Stimulated activated naive CD8-positive, alpha-beta T cell treated with anti-CD3 and anti-CD28 coated beads, Interleukin-15, Interleukin-2, amounts not matched to agents 100 U/mL and 50 U/mL, for 24 hours (primary cell): ENCODE data around the gene MSTN.

ENCODE experiments used
- ATAC-seq: fragments of 150-1000 bp; cut with Tn5 transposase; one replicate; pipeline ENCODE4 v1.10.0; 2021
- DNase-seq: peaks from one replicate; pipeline ENCODE4 v3.0.0; 2021

MSTN gene

DNA sequence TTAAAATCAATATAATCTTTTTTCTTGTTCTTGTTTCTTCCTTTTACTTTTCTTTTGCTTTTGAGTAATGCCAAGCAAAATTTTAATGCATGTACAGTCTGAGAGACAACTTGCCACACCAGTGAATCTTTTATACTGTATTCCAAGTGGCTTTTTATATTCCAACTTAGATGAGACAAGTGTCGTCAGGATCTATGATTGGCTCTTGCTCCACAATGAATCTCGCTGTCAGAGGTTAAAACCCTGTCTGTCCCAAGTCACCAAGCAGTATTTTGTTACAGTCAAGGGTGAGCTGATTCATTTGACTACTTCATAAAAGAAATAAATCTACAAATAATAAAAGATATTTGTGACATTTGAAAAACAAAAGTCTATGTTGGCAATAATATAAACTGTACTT is at the start of gene MSTN:
TSS of gene MSTN (minus strand) at position 129 of the 400 bp plus-strand sequence. CDS start 133 bp downstream, outside the sequence.
- no peak for DNase-seq
- ATAC-seq, result no peak

DNA sequence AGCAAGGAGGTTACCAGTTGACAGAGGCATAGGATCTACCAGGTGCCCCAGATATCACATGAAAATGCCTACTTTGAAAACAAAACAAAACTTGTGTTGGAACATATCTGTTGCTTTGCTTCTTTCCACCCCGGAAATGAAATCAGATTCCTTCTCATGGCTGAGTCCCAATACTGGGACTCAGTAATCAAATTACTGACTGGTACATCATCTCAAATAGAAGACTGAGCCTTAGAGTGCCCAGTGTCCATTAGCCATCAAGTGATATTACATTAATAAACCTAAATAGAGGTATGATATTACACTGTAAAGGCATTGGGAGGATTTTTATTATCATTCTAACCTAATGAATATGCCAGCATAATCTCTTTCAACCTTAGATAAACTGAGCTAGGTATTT is 48.6 kb upstream of the MSTN start:
- ATAC-seq (no peak), DNase-seq (no peak)

DNA sequence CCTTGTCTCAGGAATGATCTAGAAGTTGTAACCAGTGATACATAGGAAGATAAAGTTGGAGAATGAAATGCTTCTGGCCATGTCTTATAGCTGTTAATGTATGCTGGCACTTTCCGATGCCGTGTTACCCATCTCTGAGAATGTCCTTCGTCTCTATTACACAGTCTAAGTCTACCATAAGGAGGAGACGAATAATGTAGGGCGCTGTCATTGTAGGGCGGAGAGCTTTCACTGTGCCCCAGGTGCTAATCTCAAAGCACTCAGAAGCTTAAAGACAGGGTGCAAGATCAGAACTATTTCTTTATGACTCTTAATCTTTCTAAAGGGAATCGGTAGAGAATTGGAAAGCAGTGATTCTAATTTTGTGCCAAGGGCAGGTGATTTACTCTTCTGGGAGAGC is 48.2 kb upstream of the MSTN start:
- no peak for DNase-seq

DNA sequence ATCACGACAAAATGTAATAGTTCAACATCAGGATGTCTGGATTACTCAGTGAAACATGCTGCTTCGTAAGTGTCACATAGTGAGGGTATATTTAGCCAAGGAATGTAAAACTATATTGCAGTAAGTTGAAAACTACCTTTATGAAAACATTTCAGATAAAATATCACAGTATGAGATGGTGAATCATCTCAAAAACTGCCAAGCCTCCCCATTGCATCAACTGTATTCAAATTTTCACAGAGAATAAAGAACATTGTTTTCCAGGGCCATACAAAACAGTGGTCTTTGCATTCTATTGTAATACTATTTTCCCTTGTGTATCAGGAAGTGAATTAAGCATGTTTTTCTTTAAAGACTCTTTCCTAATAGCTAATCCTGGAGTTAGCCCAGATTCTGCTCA is 47.6 kb upstream of the MSTN start:
- no peak for ATAC-seq
- no peak for DNase-seq

More for the DNA sequence above, 48.2 kb upstream of the MSTN start:
- no peak for ATAC-seq

DNA sequence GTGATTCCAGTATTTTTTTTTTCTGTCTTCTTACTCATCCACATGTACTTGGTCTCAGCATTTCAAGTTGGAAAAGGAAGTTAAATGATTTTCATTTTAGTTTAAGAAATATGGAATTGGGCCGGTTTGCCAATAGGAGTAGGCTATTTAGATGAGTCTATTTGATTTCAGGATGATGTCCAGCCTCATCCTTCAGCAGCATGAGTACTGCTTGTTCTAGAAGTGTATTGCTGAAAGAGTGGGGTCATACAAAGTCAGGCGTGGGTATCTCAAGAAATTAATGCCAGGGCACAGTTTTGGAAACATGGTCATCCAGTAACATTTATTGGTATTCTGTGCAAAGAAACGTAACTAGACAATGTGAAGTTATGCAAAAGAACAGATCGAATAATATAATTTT is 44.9 kb upstream of the MSTN start:
- DNase-seq, result no peak
- no peak for ATAC-seq

DNA sequence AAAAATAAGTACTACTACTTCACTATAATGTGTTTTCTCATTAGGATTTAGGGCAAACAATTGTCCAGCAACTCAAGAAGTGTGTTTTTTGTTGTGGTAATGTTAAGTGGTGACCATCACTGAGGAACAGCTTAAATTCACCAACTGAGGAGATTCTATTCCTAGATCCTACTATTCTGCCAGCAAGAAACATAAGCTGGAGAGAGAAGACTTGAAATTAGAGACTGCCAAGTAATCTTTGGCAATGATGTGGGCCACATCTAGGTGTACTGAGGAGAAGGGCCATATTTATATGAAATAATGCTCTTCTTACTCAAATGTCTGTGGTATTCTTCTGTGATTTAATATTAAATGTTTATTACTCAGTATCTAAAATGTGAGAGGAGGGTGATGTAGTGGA is 44.3 kb upstream of the MSTN start:
- DNase-seq, result no peak
- no peak for ATAC-seq

DNA sequence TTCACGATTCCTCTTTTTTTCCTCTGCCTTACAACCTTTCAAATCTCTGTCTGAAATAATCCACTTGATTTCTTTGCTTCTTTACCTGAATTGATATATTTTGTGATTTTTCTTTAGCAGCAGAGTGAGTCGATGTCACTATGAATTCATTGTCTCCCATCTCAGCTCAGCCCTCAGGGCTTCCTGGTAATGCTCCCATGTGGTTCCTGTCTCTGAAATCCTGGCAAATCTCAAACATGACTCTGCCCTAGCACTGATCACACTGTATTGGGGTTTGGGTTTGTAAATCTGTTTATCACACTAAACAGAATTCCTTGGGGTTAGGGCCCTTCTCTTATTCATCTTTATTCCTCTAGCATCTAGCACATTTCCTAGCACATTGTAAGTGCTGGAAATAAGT is 43.0 kb upstream of the MSTN start:
- ATAC-seq (no peak), DNase-seq (no peak)

DNA sequence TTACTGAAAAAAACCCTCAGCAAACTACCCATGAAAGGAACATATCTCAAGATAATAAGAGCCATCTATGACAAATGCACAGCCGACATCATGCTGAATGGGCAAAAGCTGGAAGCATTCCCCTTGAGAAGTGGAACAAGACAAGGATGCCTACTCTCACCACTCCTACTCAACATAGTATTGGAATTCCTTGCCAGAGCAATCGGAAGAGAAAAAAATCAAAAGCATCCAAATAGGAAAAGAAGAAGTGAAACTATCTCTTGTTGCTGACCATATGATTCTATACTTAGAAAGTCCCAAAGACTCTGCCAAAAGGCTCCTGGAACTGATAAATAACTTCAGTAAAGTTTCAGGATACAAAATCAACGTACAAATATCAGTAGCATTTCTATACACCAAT is 40.6 kb upstream of the MSTN start:
- ATAC-seq (no peak), DNase-seq (no peak)

DNA sequence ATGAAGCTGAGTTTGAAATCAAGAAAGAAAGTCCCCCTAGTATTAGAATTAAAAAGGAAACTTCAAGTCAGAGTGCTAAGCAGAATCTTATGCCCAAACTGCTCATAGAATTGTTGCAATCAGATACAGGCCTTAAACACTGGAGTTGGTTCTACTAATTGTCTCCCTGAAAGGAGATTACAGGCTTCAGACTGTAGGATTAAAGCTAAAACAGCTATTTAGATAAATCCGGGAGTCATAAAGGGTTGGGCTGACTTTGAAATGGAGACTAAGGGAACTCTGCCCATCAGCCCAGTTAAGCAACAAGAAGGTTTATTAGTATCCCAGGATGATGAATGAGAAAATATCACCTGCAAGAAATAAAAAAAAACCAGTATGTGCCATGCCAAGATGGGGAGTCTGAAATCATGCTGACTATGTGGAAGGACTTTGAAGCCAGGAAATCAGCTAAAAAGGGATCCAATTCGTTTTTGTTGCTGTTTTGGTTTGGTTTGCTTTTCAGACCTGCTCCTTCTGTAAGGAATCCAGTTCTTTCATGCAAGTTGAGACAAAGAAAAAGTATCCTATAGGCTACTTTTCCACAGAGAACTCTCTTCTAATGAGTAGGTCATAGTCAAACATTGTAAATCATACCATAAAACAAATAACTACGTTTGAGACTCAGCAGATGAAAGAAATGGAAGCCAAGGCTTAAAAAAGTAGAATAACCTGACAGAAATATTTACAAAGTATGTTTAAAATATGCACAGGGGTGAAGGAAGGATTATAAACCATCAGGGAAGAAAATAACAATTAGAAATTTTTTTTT is 37.6 kb upstream of the MSTN start:
- ATAC-seq (no peak), DNase-seq (no peak)

DNA sequence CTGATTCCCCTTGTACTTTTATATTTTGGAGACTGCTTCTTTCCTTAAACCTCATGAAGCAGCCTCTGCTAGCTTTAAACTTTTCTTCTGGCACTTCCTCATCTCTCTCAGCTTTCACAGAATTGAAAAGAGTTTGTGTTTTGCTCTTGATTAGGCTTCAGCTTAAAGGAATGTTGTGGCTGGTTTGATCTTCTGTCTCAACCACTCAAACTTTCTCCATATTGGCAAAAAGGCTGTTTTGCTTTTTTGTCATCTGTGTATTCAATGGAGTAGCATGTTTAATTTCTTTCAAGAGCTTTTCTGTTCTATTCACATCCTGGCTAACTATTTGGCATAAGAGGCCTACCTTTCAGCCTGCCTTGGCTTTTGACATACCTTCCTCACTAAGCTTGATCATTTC is 36.3 kb upstream of the MSTN start:
- no peak for DNase-seq
- no peak for ATAC-seq

DNA sequence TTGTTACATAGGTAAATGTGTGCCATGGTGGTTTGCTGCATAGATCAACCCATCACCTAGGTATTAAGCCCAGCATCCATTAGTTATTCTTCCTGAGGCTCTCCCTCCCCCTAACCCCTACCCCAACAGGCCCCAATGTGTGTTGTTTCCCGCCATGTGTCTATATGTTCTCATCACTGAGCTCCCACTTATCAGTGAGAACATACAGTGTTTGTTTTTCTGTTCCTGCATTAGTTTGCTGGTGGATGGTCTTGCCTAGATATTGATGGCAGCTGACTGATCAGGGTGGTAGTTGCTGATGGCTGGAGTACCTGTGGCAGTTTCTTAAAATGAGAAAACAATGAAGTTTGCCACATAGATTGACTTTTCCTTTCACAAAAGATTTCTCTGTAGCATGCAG is 34.6 kb upstream of the MSTN start:
- ATAC-seq, result no peak
- no peak for DNase-seq

DNA sequence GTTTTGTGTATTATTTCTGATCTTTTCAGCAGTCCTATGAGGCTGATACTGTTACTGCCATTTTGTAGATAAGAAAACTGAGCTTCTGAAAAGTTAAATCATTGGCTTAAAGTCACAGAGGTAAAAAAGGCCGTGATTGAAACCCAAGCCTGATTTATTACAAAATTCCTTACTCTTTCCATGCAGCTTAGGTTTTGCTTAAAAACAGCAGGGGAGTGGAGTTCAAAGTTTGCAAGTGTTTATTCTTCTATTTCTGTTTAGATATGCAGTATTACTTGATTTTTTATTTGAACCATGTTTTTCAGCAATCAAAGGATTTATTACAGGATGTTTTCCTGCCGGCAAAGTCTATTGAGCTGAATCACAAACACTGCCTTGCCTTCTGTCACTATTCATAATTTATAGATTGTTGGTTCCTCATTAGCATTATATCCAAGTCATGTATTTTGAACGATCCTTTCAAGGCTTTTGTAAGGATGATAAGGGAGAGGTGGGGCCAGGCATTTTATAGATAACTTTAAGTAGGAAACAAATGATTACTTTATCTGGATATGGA is 31.9 kb upstream of the MSTN start:
- ATAC-seq (no peak), DNase-seq (no peak)

DNA sequence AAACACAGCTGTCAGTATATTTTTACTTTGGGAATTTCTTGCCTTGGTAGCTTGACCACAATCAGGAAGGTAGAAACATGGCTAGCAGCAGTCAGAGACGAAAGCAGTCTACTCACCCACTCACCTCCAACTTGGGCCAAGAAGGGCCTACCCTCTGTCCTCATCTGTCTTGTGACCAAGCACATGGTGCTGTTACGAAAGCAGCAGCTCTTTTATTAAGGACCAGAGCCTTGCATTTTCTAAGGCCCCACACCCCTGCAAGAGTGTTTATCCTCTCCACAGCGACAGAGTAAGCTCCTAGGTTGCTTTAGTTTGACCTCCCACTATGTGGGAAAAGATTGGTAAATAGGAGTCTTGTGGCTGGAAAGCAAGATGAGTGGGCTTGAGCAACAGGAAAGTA is 31.3 kb upstream of the MSTN start:
- DNase-seq, result no peak
- no peak for ATAC-seq

DNA sequence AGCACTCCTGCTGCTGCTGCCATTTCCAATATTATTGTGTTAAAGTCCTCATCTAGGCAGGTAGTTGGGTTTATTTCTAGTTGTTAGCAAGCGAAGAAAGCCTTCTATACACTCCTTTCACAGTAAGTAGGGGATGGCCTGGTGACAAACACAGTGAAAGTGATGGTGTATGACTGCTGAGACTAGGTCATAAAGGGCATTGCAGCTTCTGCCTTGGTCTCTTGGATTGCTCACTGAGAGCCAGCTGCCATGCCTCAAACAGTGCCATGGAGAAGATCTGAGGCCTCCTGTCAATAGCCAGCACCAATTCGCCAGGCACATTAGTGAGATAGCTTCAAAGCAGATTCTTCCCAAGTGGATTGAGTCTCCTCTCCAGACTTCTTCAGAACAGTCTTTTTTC is 27.6 kb upstream of the MSTN start:
- ATAC-seq (no peak), DNase-seq (no peak)

DNA sequence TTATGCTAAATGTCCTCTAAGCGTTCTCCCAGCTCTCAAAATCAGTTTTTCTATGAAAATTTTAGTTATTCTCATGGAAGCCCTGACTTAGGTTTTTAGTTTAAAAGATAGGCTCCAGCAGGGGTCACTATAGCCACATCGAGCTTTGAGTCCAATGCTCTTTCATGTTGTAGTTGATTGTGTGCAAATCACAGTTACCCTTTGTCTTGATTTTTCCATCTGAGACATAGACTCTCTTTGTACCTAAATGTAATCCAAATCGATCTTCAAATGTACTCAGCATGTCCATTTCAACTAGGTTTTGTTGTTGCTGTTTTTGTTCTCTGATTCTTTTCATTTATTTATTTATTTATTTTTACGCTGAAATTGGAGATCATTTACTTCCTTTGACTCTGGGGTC is 26.4 kb upstream of the MSTN start:
- ATAC-seq, result no peak
- DNase-seq, result peak; percentile 48

DNA sequence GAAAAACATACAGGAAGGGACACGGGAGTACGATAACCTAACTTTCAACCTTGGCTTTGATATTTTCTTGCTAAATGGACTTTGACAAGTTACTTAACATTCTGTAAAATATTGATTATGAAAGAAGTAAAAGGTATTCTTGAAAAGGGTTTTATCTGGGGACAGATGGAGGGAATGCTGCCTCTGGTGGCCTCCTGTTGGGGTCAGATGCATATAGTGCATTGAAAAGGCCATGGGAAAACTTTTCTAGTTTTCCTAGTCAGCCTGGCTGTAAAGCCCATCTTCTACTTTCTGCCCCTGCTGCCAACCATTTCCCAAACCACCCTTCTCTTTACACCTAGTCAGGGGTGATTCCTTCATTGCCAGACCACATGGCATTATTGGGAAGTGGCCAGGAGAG is 22.2 kb upstream of the MSTN start:
- DNase-seq, result no peak
- ATAC-seq, result no peak

DNA sequence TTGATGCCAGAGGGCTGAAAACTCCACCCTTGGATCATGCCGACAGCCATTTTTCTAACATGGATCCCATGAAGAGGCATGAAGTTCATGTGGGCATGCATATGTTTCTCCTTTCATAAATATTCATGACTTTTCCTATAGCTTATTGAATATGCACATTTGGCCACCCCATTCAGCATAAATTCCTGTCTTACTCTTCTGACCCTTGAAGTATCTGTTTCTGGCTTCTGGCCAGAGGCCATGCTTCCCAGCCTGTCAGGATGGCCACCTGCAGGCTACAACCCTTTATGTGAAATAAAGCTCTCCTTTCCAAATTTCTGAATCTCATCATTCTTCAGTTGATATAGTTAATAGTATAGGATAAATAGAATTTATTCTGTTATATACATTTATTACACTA is 19.6 kb upstream of the MSTN start:
- ATAC-seq (no peak), DNase-seq (no peak)

DNA sequence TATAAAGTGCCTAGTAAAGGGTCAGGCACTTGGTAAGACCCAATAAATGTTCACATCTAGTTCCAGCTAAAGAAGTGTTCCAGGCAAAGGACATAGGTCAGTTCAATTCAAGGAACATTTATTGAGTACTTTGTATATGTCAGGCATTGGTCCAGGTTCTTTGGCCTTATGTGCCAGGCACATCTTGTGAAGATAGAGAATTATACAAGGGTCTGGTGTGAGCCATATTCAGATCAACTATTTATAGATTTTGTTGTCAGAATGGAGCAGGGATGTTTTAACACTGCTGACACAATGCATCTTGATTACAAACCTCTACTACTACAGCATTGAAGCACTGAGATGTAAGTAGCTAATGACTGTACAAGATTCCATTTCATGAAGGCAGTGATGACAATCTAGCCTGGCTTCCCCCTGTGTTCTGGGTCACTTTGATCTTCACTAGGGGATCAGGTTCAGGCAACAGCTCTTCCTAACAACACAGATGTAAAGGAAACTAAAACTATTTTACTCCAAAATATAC is 18.1 kb upstream of the MSTN start:
- ATAC-seq (no peak), DNase-seq (no peak)

DNA sequence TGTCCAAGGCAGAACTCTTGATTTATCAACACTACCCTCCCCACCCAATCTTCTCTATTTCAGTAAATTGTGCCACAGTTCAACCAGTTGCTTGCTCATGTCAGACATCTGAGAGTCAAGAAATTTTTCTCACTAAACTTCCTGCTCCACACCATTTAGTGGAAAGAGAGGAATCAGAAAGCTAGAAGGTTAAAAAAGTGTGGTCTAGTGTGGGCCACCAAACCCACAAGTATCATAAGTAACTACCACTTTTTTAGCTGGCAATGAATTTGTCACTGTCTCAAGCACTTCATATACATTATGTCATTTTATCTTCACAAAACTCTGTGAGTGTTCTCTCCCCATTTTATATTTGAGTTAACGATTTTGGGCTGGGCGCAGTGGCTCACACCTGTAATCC is 16.6 kb upstream of the MSTN start:
- no peak for DNase-seq
- no peak for ATAC-seq

DNA sequence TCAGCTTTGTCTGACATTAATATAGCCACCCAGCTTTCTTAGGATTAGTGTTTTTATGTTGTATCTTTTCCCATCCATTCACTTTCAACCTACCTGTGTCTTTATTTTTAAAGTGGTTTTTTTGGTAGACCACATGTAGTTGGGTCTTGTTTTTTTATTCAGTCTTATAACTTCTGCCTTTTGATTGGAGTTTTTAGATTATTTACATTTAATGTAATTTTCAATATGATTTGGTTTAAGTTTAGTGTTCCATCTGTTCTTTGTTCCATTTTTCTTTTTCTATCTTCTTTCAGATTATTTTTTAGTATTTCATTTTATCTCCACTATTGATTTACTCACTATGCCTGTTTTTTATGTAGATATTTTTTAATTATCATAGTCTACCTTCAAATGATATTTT is 13.1 kb upstream of the MSTN start:
- DNase-seq (no peak), ATAC-seq (no peak)

DNA sequence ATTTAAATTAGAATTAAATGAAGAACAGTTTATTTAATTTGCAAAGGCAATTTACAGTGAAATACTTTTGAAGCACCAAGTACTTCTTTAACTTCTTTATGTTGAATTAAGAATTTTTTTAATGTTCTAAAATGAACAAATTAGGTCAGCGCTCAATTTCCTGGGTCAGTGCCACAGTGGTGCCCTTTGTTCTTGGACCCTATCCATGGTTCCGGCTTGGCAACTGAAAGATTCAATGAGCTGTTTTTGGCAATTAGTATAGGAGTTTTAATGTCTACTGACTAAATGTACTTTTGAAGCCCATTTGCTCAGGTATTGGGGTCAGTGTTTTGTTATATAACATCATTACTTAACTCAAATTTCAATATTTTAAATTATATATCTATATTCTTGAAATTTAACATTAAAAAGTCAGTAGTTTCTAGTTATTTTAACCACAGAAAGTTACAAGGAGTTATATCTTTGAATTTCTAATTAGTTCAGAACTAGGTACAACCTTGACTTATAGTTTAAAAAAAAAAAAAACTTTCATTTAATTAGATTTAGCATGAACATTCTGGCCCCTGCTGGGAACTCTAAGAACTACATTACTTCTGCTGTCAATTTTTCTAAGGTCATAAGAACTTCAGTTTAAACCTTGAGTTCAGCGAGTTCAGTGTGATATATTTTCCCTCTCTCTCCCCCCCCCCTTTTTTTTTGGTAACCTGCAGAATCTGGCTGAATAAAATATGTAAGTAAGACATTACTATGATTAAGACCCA is 7.6 kb upstream of the MSTN start:
- ATAC-seq (no peak), DNase-seq (peak; percentile 15)

DNA sequence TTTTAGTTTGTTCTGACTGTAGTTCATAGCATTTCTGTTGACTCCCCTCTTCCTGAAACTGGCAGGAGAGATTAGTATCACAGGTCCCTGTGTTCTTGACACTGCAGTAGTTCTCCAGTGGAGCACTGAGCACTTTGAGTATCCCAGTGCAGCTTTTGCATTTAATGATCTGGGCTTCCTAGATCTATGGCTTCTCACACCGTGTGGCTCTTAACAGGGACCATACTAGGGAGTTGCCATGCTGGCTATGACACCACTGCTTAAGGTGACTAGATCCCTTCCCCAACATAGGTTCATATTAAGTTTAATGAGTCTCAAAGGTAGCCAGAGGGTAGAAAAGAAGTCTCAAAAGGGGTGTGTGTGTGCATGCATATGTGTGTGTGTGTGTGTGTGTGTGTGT is 6.2 kb upstream of the MSTN start:
- DNase-seq (no peak), ATAC-seq (no peak)

DNA sequence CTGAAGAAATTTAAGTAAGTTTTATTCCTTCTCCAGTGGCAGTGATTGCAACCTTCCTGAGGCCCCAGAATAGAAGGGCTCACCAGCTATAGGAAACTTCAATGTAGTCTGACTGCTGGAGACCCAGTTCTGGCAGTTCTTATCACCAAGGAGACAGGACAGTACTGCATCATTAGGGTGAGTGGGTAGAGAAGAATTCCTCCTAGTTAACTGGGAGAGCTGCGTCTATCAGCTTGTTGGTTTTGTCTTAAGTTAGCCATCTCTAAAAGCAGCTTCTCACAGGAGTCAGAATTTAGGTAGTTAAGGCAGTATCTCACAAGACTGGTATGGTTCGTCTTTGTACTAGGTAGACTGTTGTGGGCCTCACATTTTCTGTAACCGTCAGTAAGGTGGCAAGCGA is 3.3 kb upstream of the MSTN start:
- DNase-seq (no peak), ATAC-seq (no peak)
